AG09309 (cell line): ENCODE measurements around the gene SIL1.

ENCODE experiments used
- DNase-seq: peaks from one replicate; pipeline ENCODE4 v3.0.0-alpha.2; 2010; ENCODE audit warnings: low read depth
- H3K4me3 ChIP-seq: 2 replicates; pipeline ENCODE4 v1.5.1; 2011; ENCODE audit warnings: mild to moderate bottlenecking, low read depth, low read length, moderate library complexity; ENCODE audit not compliant: control insufficient read depth
- TF ChIP-seq, protein P1 (sequence below): IDR thresholded peaks from 2 replicates; pipeline ENCODE4 v1.5.1; 2011; ENCODE audit warnings: mild to moderate bottlenecking, low read depth, low read length, inconsistent platforms; ENCODE audit not compliant: insufficient read depth, control insufficient read depth; ENCODE audit errors: missing control alignments

SIL1 gene

GRCh38 chr5:139197710-139198669 is at the start of gene SIL1:
Gene SIL1, minus strand, starts transcription at chr5:139198368. Its CDS starts 70,525 bp downstream, at chr5:139127843.
- peak within 1 kb of the TSS; percentile 59 for H3K4me3 ChIP-seq
- peak; percentile 68 for DNase-seq
- TF ChIP-seq, protein P1, sequence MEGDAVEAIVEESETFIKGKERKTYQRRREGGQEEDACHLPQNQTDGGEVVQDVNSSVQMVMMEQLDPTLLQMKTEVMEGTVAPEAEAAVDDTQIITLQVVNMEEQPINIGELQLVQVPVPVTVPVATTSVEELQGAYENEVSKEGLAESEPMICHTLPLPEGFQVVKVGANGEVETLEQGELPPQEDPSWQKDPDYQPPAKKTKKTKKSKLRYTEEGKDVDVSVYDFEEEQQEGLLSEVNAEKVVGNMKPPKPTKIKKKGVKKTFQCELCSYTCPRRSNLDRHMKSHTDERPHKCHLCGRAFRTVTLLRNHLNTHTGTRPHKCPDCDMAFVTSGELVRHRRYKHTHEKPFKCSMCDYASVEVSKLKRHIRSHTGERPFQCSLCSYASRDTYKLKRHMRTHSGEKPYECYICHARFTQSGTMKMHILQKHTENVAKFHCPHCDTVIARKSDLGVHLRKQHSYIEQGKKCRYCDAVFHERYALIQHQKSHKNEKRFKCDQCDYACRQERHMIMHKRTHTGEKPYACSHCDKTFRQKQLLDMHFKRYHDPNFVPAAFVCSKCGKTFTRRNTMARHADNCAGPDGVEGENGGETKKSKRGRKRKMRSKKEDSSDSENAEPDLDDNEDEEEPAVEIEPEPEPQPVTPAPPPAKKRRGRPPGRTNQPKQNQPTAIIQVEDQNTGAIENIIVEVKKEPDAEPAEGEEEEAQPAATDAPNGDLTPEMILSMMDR, result no peak

GRCh38 chr5:139246394-139246793 is 48.2 kb upstream of the SIL1 start:
- DNase-seq, result no peak
- TF ChIP-seq, protein P1, result no peak
- no peak overlapping the region for H3K4me3 ChIP-seq

GRCh38 chr5:139245637-139246339 is 47.6 kb upstream of the SIL1 start:
- no peak for DNase-seq
- H3K4me3 ChIP-seq, result no peak overlapping the region
- TF ChIP-seq, protein P1, result no peak

- no peak for DNase-seq
- TF ChIP-seq, protein P1, result no peak
- H3K4me3 ChIP-seq, result no peak overlapping the region
Observed at GRCh38 chr5:139243425-139243970, 45.3 kb upstream of the SIL1 start.

DNA sequence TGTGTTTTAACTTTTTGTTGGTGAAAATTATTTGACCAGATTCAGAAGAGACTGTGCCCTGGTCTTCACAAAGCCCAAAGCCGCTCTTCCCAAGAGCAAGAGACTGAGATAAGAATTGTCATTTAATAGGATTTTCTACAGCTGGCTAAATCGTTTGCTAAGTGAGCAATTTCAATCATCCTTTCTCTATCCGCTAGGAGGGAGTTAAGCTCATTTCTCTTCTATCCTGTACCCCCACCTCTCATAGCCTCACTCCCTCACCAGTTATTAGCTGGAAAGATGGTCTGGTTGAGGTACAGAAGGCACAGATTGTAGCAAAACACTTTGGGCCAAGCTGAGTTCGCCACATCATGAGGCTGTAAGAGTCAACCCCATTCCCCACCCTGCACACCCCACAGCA is 43.0 kb upstream of the SIL1 start:
- DNase-seq, result no peak
- TF ChIP-seq, protein P1, result no peak
- no peak overlapping the region for H3K4me3 ChIP-seq

DNA sequence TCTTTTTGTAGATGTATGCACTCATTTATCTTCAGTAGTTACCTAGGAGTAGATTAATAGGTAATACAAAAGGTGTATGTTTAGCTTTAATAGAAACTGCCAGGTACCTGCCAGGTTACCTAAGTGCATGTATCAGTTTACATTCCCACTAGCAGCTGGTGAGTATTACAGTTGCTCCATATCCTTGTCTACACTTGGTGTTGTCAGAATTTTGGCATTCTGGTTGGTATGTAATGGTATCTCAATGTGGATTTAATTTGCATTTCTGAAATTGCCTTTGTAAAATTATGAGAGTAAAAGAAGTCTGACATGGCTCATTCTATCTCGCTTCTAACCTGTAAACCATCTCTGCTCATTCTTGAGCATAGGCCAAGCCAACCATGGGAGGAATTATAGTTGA is 38.3 kb upstream of the SIL1 start:
- TF ChIP-seq, protein P1, result no peak
- DNase-seq, result no peak

More for the DNA sequence above, 38.3 kb upstream of the SIL1 start:
- H3K4me3 ChIP-seq, result no peak overlapping the region
